PC-3 (cell line): ENCODE results near the gene ZNF493.

Experiments used
- EZH2 ChIP-seq: fragments of 300-600 bp; sonication (generic); IDR thresholded peaks from one replicate; pipeline ENCODE4 v1.6.1; 2017; ENCODE audit warnings: antibody characterized with exemption, mild to moderate bottlenecking, low read length; ENCODE audit not compliant: unreplicated experiment
- EZH2phosphoT487 ChIP-seq: fragments of 300-600 bp; sonication (generic); IDR thresholded peaks from 2 replicates; pipeline ENCODE4 v1.6.1; 2018; ENCODE audit warnings: mild to moderate bottlenecking, antibody characterized with exemption, low read length, borderline replicate concordance
- TF ChIP-seq, protein P1 (sequence below): fragments of 300-600 bp; sonication (generic); conservative IDR thresholded peaks from 2 replicates; pipeline ENCODE4 v1.5.1; 2017; ENCODE audit warnings: antibody characterized with exemption, low read depth, mild to moderate bottlenecking, low read length

DNA sequence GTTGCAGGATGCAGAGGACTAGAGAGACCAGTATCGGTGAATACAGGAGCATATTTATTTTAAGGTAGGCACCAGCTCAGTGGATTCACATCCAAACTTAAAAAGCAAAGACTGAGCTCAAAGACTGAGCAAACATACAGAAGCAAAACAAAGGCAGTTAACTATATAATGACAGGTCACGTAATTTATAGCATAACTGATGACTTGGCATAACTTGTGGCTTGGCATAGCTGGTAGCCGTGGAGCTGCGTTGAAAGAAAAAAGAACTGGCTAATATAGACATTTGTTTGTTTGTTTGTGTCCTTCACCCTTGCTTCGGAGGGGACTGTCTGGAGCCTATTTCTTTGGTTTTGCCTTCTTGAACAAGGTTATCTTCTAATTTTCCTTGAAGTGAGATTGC lies 33.7 kb downstream of the ZNF493 start:
- TF ChIP-seq, protein P1, sequence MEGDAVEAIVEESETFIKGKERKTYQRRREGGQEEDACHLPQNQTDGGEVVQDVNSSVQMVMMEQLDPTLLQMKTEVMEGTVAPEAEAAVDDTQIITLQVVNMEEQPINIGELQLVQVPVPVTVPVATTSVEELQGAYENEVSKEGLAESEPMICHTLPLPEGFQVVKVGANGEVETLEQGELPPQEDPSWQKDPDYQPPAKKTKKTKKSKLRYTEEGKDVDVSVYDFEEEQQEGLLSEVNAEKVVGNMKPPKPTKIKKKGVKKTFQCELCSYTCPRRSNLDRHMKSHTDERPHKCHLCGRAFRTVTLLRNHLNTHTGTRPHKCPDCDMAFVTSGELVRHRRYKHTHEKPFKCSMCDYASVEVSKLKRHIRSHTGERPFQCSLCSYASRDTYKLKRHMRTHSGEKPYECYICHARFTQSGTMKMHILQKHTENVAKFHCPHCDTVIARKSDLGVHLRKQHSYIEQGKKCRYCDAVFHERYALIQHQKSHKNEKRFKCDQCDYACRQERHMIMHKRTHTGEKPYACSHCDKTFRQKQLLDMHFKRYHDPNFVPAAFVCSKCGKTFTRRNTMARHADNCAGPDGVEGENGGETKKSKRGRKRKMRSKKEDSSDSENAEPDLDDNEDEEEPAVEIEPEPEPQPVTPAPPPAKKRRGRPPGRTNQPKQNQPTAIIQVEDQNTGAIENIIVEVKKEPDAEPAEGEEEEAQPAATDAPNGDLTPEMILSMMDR, result no peak
- TF ChIP-seq EZH2 (no peak), EZH2phosphoT487 (no peak)
